PC-3 (cell line): Measurements from ENCODE around the gene MAD1L1.

Experiments used
- CTCF ChIP-seq: fragments of 300-600 bp; sonication (generic); conservative IDR thresholded peaks from 2 replicates; pipeline ENCODE4 v1.5.1; 2017; ENCODE audit warnings: antibody characterized with exemption, low read depth, mild to moderate bottlenecking, low read length
- EZH2 ChIP-seq: fragments of 300-600 bp; sonication (generic); IDR thresholded peaks from one replicate; pipeline ENCODE4 v1.6.1; 2017; ENCODE audit warnings: antibody characterized with exemption, mild to moderate bottlenecking, low read length; ENCODE audit not compliant: unreplicated experiment
- EZH2phosphoT487 ChIP-seq: fragments of 300-600 bp; sonication (generic); IDR thresholded peaks from 2 replicates; pipeline ENCODE4 v1.6.1; 2018; ENCODE audit warnings: mild to moderate bottlenecking, antibody characterized with exemption, low read length, borderline replicate concordance

- no peak for TF ChIP-seq CTCF
- no peak for TF ChIP-seq EZH2
- no peak for TF ChIP-seq EZH2phosphoT487
Measured at GRCh38 chr7:2249744-2250323, 17.1 kb upstream of the MAD1L1 start.
